ENCODE results near the gene ZNF280C. TPM values are rescaled to one million over a fixed set of nuclear protein-coding genes. Genes with fewer than 3 reads are reported as not detected.

The ZNF280C gene
- total RNA-seq, 1 experiment from 2014 or later, result 12.9 TPM

GRCh38 chrX:130228871-130229270 lies 39.8 kb downstream of the ZNF280C start:
- DNase-seq (ENCODE audit: low read depth, low spot score), result no peak
- in situ Hi-C loops (cut with HindIII; ENCODE audit: low pct_unique_long_range_greater_than_20kb, low sequenced_read_pairs) (no loop called here), intact Hi-C loops (cut with micrococcal nuclease; ENCODE audit: unreplicated experiment) (no loop called here)
- Histone ChIP-seq H3K36me3 (ENCODE audit: control insufficient read depth, insufficient read depth, low read length) (peaks cover 11% of the 10 kb centered on the region), H3K4me3 (ENCODE audit: low read depth in 2 of 2, low read length in 2 of 2) (no peak overlapping the region), H3K9me3 (ENCODE audit: control insufficient read depth, insufficient read depth, low read depth, low read length) (no peaks in the 10 kb centered on the region), H3K27ac (ENCODE audit: low read length) (no peak overlapping the region), H3K27me3 (ENCODE audit: control insufficient read depth, insufficient read depth, low read length) (no peaks in the 10 kb centered on the region), H3K4me1 (ENCODE audit: control insufficient read depth, insufficient read depth, low read length) (no peaks in the 10 kb centered on the region)
- TF ChIP-seq TCF7L2 (IDR thresholded peaks at IDR 0.05; ENCODE audit: low read depth, low read length) (no peak), POLR2AphosphoS5 (IDR thresholded peaks at IDR 0.05; ENCODE audit: low read depth, low read length) (no peak)
- POLR2A ChIA-PET, result interaction anchor here (0.7 kb wide), 1 partner anchor 1503 kb away, joined by 5 read pairs; no protein-coding TSS in a partner anchor
- CTCF ChIA-PET, result no interaction called here
- no TSS peak for BruUV-seq (replicated peaks)
- no peak for ATAC-seq

- POLR2A ChIA-PET, result interaction anchor here (0.6 kb wide), 1 partner anchor 19 kb away, joined by 3 read pairs; no protein-coding TSS in a partner anchor
- no peaks in the 10 kb centered on the region for H3K4me1 ChIP-seq (ENCODE audit: control insufficient read depth, insufficient read depth, low read length)
- CTCF ChIA-PET, result no interaction called here
- H3K9me3 ChIP-seq (ENCODE audit: control insufficient read depth, insufficient read depth, low read depth, low read length), result no peaks in the 10 kb centered on the region
- intact Hi-C loops (cut with micrococcal nuclease; ENCODE audit: unreplicated experiment) (no loop called here), in situ Hi-C loops (cut with HindIII; ENCODE audit: low pct_unique_long_range_greater_than_20kb, low sequenced_read_pairs) (no loop called here)
- no TSS peak for BruUV-seq (replicated peaks)
- no peak overlapping the region for H3K4me3 ChIP-seq (ENCODE audit: low read depth in 2 of 2, low read length in 2 of 2)
- DNase-seq (ENCODE audit: low read depth, low spot score) (no peak), ATAC-seq (no peak)
- no peaks in the 10 kb centered on the region for H3K27me3 ChIP-seq (ENCODE audit: control insufficient read depth, insufficient read depth, low read length)
- no peak overlapping the region for H3K27ac ChIP-seq (ENCODE audit: low read length)
- TF ChIP-seq TCF7L2 (IDR thresholded peaks at IDR 0.05; ENCODE audit: low read depth, low read length), result no peak
- TF ChIP-seq POLR2AphosphoS5 (IDR thresholded peaks at IDR 0.05; ENCODE audit: low read depth, low read length), result no peak
- no peak for TF ChIP-seq SIN3A (IDR thresholded peaks at IDR 0.05; ENCODE audit: borderline replicate concordance, insufficient read depth, low read depth, low read length)
- no peak for TF ChIP-seq CTCF (IDR thresholded peaks at IDR 0.05)
- no peak for TF ChIP-seq REST (IDR thresholded peaks at IDR 0.05; ENCODE audit: insufficient read depth in 1 of 2, low read depth in 2 of 2, low read length in 1 of 2)
- peaks cover 8% of the 10 kb centered on the region for H3K36me3 ChIP-seq (ENCODE audit: control insufficient read depth, insufficient read depth, low read length)
These were observed 43.9 kb downstream of the ZNF280C start for GRCh38 chrX:130224810-130225209.

- ChIA-PET CTCF (interaction anchor here (0.7 kb wide), 1 partner anchor 1459 kb away, joined by 3 read pairs; no protein-coding TSS in a partner anchor), POLR2A (no interaction called here)
- Histone ChIP-seq H3K4me3 (ENCODE audit: low read depth in 2 of 2, low read length in 2 of 2) (no peak overlapping the region), H3K4me1 (ENCODE audit: control insufficient read depth, insufficient read depth, low read length) (no peaks in the 10 kb centered on the region), H3K27ac (ENCODE audit: low read length) (no peak overlapping the region), H3K27me3 (ENCODE audit: control insufficient read depth, insufficient read depth, low read length) (no peaks in the 10 kb centered on the region), H3K9me3 (ENCODE audit: control insufficient read depth, insufficient read depth, low read depth, low read length) (no peaks in the 10 kb centered on the region), H3K36me3 (ENCODE audit: control insufficient read depth, insufficient read depth, low read length) (peaks cover 17% of the 10 kb centered on the region)
- DNase-seq (ENCODE audit: low read depth, low spot score), result no peak
- ATAC-seq, result no peak
- TF ChIP-seq CTCF (IDR thresholded peaks at IDR 0.05) (no peak), TCF7L2 (IDR thresholded peaks at IDR 0.05; ENCODE audit: low read depth, low read length) (no peak), POLR2AphosphoS5 (IDR thresholded peaks at IDR 0.05; ENCODE audit: low read depth, low read length) (no peak), SIN3A (IDR thresholded peaks at IDR 0.05; ENCODE audit: borderline replicate concordance, insufficient read depth, low read depth, low read length) (no peak), REST (IDR thresholded peaks at IDR 0.05; ENCODE audit: insufficient read depth in 1 of 2, low read depth in 2 of 2, low read length in 1 of 2) (no peak)
- intact Hi-C loops (cut with micrococcal nuclease; ENCODE audit: unreplicated experiment) (no loop called here), in situ Hi-C loops (cut with HindIII; ENCODE audit: low pct_unique_long_range_greater_than_20kb, low sequenced_read_pairs) (no loop called here)
- BruUV-seq (replicated peaks), result no TSS peak
These were observed 52.4 kb downstream of the ZNF280C start for GRCh38 chrX:130216320-130216719.

All from Panc1 (cell line).